Aorta (tissue), 5 donors: ENCODE measurements around the gene ALDH2. TPM values are rescaled to one million over a fixed set of nuclear protein-coding genes. Genes with fewer than 3 reads are reported as not detected.

Source experiments
- ATAC-seq: fragments of 200-7000 bp; cut with Tn5 transposase; one replicate; pipeline ENCODE4 v1.9.1; 2022; ENCODE audit warnings: moderate library complexity; ENCODE audit not compliant: low FRiP score
- DNase-seq, 2 donors: peaks; one replicate each; pipeline ENCODE4 v3.0.0-alpha.2; 2020
- H3K27ac ChIP-seq, 2 donors: one replicate each; pipeline ENCODE4 v1.5.1; 2013; ENCODE audit warnings: low read length in 2 of 2, mild to moderate bottlenecking in 2 of 2, moderate library complexity in 2 of 2, control low read depth in 1 of 2, inconsistent platforms in 1 of 2, low read depth in 1 of 2
- H3K27me3 ChIP-seq, 2 donors: one replicate each; pipeline ENCODE4 v1.6.1; 2013; ENCODE audit warnings: control low read depth in 1 of 2, low read length in 1 of 2, mild to moderate bottlenecking in 1 of 2, moderate library complexity in 1 of 2; ENCODE audit not compliant: insufficient read depth in 2 of 2, control insufficient read depth in 1 of 2
- H3K36me3 ChIP-seq, 2 donors: one replicate each; pipeline ENCODE4 v1.6.1; 2013; ENCODE audit warnings: control low read depth in 1 of 2, low read length in 1 of 2, mild to moderate bottlenecking in 1 of 2; ENCODE audit not compliant: insufficient read depth in 2 of 2, control insufficient read depth in 1 of 2
- H3K4me1 ChIP-seq, 2 donors: one replicate each; pipeline ENCODE4 v1.6.1; 2013; ENCODE audit warnings: low read length in 2 of 2, control low read depth in 1 of 2, mild to moderate bottlenecking in 1 of 2, moderate library complexity in 1 of 2; ENCODE audit not compliant: insufficient read depth in 2 of 2, control insufficient read depth in 1 of 2
- H3K4me3 ChIP-seq, 2 donors: one replicate each; pipeline ENCODE4 v1.5.1; 2013; ENCODE audit warnings: low read length in 2 of 2, control low read depth in 1 of 2, mild to moderate bottlenecking in 1 of 2
- H3K9me3 ChIP-seq: one replicate; pipeline ENCODE4 v1.6.1; 2013; ENCODE audit warnings: mild to moderate bottlenecking, low read length; ENCODE audit not compliant: control insufficient read depth
- WGBS, 2 donors: extraction: QIAGEN DNeasy Blood & Tissue Kit; methylation state at CpG; one replicate each; pipeline ENCODE4 v1.1.7; 2013; 5-methylcytosine and 5-hydroxymethylcytosine counted together
- intact Hi-C, 2 donors: fragments of 100-400 bp; cut with DNase I; formaldehyde crosslinking; loops; one replicate each; pipeline versions ENCODE4 v1.14.2 to v1.15.0; 2022
- microRNA-seq, 2 donors: library from miRNA; unstranded; fragments of <30 nt; microRNA quantifications; one replicate each; pipeline ENCODE4 v1.2.0, GENCODE V29; 2020
- polyA plus RNA-seq, 2 donors: library from polyadenylated mRNA; stranded (reverse); fragments of 200-250 nt; gene quantifications; one replicate each; pipeline ENCODE4 v1.2.3, GENCODE V29; 2013
- total RNA-seq, 2 donors: library from RNA; stranded (reverse); fragmentation: NEBNext Ultra II Directional; extraction: Animal tissue kit (Norgen Biotek cat#: 25700); gene quantifications; one replicate each; pipeline ENCODE4 v1.2.1, GENCODE V29; 2021
- donor health status: healthy with polysubstance abuse.
- donor health status: Bipolar disorder and iron deficiency.
- donor health status: DM: no; HTN: no; CAD: no.
- donor health status: DM: no; HTN: no; CAD: no.
- donor health status: DM: yes; HTN: yes; CAD: no.

The ALDH2 gene
- total and polyA plus RNA-seq, 4 donors = 91.2 to 135 (median 124) TPM

DNA sequence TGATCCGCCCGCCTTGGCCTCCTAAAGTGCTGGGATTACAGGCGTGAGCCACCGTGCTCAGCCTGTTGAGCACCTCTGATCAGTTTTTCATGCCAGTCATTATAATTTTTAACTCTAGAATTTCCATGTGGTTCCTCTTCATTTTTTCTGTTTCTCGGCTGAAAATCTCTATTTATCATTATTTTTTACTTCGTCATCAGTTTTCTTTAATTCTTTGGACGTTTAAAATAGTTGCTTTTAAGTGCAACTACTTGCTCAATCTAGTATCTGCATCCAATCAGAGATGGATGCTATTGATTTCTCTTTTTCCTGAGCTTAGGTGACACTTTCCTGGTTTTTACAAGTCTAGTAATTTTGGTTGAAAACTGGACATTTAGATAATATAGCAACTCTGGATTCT lies 92.0 kb downstream of the ALDH2 start:
- no peaks in the 10 kb centered on the region for H3K9me3 ChIP-seq
- 93 to 97% methylated on average over 7 of the region's 7 CpGs for WGBS, 2 donors

DNA sequence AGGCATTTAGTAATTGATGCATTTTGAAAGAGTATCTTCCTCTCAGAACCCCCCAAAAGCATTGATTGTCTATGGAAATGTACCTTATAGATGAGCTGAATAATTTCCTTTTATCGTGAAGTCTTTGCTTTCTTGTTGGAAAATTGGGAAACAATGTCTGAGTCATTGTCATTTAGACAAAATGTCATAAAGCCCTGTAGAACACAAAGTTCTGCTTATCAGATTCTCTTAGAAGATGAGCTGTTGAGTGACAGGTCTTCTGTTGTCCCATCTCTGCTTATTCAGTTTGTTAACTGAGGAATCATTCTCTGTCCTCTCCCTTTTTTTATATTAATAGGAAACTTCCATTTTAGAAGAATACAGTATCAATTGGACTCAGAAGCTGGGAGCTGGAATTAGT lies 98.2 kb downstream of the ALDH2 start:
- Histone ChIP-seq H3K36me3 (peaks cover 0 to 2% of the 10 kb centered on the region in 2 donors), H3K27me3 (no peaks in the 10 kb centered on the region), H3K9me3 (no peaks in the 10 kb centered on the region), H3K4me1 (peaks cover 0 to 3% of the 10 kb centered on the region in 2 donors), H3K4me3 (no peak overlapping the region), H3K27ac (no peak overlapping the region)
- intact Hi-C loops = no loop called here
- 95 to 96% methylated on average over 1 of the region's 1 CpG for WGBS, 2 donors
- DNase-seq (no peak), ATAC-seq (no peak)

More for the DNA sequence above, 92.0 kb downstream of the ALDH2 start:
- no peak for ATAC-seq
- Histone ChIP-seq H3K27ac (no peak overlapping the region), H3K27me3 (no peaks in the 10 kb centered on the region), H3K36me3 (peaks cover 0 to 2% of the 10 kb centered on the region in 2 donors), H3K4me3 (no peak overlapping the region), H3K4me1 (peaks cover 0 to 3% of the 10 kb centered on the region in 2 donors)
- DNase-seq = no peak
- intact Hi-C loops = no loop called here

Small RNAs within 50 kb of the gene (microRNA-seq; reads per million reads assigned to microRNA genes)
- 1.2 to 3.0 reads per million in 2 donors for gene MIR6761

Other genes with a start within 250 kb of the ALDH2 start
- 10 to 100 TPM; 69.4 to 97.5 TPM for gene ATXN2, start 167.6 kb upstream of the ALDH2 start, total RNA-seq
- gene ATXN2, start 167.6 kb upstream of the ALDH2 start, polyA plus RNA-seq = 10 to 100 TPM; 23.8 to 29.3 TPM
- gene BRAP, start 81.0 kb upstream of the ALDH2 start, total RNA-seq = 10 to 100 TPM; 14.0 to 18.0 TPM
- gene BRAP, start 81.0 kb upstream of the ALDH2 start, polyA plus RNA-seq = 10 to 100 TPM in 1 of 2 donors, 1 to 10 TPM in 1; 4.9 to 11.8 TPM
- gene ACAD10, start 80.9 kb upstream of the ALDH2 start, total RNA-seq = 10 to 100 TPM; 16.0 to 27.9 TPM
- 10 to 100 TPM in 1 of 2 donors, 1 to 10 TPM in 1; 7.0 to 15.2 TPM for gene ACAD10, start 80.9 kb upstream of the ALDH2 start, polyA plus RNA-seq
- gene MAPKAPK5, start 75.3 kb downstream of the ALDH2 start, total RNA-seq = 10 to 100 TPM; 36.4 to 44.4 TPM
- gene MAPKAPK5, start 75.3 kb downstream of the ALDH2 start, polyA plus RNA-seq = 10 to 100 TPM; 21.3 to 25.4 TPM
- 1 to 10 TPM; 8.5 to 9.9 TPM for gene TMEM116, start 246.2 kb downstream of the ALDH2 start, total RNA-seq
- 1 to 10 TPM; 2.4 to 9.9 TPM for gene TMEM116, start 246.2 kb downstream of the ALDH2 start, polyA plus RNA-seq
- gene ERP29, start 246.5 kb downstream of the ALDH2 start, total RNA-seq = 10 to 100 TPM; 41.5 to 62.2 TPM
- gene ERP29, start 246.5 kb downstream of the ALDH2 start, polyA plus RNA-seq = 10 to 100 TPM; 91.4 to 96.2 TPM